ENCODE data around the gene KCNC2.

Gene KCNC2

DNA sequence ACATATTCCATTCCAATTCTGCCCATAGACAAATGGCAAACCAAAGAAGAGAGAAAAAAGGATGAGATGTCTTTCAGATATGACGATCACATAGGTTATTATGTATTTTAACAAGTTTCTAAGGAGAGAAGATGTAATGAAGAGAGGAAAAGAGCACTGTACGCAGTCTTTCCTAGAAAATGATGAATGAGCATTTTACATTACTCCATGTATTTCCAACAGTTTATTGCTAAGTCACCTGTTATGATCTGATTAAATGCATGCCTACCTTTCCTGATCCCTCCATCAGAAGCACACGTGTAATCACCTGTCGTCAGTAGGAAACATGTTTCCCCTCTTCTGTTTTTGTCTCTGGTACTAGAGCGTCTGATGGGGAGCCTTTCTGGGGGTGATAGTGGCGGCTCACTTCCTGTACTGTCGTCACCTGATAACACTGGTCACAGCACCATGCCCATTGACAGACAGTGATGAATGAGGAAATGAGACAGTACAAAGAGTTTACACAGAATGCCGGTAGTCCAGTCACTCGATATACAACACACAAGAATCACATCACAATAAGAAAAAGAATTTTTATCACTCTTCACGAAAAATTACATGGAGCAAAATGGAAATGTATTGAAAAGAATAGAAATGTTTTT is 161.6 kb downstream of the KCNC2 start:
- no peak for DNase-seq

DNA sequence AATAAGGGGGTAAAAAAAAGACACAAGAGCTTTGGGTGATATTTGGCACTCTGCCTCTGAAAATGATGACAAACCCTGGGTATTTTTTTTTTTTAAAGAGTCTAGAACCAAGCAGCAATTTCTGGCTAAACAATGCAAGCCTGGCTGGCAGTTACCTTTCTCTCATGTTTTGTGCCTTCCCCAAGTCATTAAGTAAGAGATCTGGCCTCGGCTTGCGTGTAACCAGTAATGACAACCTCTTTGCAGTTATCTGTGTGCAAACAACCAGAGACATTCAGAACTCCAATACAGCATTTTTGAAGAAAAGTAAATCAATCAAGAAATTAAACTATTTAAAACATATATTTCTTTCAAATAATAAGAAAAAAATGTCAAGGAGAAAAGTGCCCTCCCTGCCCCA is 167.5 kb downstream of the KCNC2 start:
- DNase-seq: no peak

DNA sequence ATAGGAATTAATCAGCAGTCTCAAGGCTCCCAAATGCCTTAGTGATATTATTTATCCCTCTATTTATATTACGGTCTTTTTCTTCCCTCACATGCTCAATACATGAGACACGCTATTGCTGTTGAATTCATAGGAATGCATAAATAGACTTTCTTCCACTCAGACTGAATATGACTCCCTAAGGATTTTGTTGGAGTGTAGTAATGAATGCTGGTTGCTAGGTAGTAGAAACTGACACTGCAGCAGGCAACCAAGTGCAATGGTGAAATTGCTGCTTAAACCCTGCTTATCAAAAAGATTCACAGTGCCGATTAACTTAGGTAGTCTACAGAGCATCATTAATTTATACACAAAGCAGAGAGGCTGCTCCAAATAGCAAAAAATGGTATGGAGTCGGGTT is 168.2 kb downstream of the KCNC2 start:
- DNase-seq: no peak

DNA sequence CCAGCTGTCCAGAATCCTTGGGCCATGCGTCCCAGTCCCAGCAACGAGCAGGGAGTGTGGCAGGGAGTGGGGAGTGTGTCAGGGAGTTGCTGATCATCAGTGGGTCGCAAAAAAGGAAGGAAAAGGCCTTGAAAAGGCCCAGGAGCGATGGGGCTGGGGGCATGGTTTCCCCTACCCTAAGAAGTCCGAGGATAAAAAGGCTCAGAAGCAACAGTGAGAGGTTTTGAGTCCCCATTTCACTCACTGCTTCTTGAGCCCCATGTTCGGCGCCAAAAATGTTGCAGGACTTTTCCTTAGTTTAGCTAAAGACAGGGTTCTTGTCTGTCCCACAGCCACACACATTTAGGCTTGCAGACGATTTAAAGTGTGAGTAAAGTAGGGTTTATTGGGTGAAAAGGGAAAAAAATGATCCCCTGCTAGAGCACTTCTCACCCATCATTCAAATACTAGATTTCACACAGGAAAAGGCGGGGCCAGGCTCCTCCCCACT is 189.5 kb downstream of the KCNC2 start:
- DNase-seq: no peak

DNA sequence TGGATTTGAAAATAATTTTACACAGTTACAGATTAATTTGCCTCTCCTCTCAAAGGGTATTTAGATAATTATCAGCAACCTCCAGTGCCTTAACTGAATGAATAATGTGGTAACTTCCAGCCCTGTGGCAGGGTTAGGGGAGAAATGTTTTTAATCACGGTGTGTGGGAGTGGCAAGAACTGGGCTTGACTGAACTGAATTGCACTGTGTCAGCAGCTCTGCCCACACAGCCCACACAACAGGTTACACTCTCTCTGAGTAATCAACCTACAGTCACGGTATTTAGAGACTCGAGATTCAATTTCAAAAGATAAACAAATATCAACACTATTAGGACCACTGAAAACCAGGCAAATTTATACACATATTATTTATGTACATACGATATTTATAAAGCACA is 198.5 kb downstream of the KCNC2 start:
- DNase-seq: no peak

DNA sequence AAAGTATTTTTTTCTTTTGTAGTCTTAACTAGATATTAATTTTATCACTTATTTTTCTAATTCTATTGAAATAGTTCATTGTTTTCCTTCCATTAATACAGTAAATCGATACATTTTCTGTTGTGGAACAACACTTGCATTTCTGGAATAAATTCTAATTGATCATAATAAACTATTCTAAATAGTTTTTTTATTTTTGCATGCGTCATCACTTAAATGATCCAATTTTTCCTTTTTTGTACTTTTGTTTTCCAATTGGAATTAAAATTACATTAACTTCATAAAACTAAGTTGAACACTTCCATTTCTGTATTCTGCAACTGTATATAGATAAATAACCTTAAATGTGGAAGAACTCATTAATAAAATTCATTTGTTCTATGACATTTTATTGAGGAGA is 202.5 kb downstream of the KCNC2 start:
- no peak for DNase-seq

DNA sequence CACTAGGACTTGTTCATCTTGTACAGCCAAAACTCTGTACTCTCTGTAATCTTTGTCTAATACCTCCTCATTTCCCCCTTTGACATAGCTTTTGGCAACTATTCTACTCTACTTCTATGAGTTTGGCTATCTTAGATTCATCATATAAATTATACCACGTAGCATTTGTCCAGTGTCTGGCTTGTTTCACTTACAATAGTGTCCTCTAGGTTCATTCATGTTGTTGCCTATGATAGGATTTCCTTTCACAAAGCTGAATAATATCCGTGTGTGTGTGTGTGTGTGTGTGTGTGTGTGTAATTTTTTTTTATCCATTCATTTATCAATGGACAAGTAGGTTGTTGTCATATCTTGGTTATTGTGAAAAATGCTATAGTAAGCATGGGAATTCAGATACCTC is 209.5 kb downstream of the KCNC2 start:
- no peak for DNase-seq

DNA sequence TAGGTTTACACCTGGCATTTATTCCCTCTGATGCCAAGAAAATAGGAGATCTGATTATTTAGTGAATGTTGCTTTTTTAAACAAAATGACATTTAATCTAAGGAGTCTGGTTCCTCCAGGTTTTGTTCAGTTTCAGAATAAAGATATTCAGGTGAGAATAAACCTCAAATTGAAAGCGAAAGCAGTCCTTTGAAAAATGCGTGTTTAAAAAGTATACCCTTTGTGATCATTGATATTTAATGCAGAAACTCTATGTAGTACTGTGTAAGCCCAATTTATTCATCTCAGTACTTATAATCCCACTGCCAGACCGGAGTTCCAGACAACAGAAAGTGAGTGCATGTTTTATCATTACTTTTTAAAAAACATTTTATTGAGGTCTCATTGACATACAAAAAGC is 210.2 kb downstream of the KCNC2 start:
- DNase-seq: no peak

Data from NCI-H1417 treated with DMSO at 0.1 percent for 48 hours (cell line).